OCI-LY3 (cell line): Measurements from ENCODE around the gene MAP3K6.
"Not testable (repeated sequence)": the region's sequence is repeated elsewhere in the genome, so short reads cannot be mapped to it uniquely, and the experiment has no call there.

ENCODE experiments used
- H2AFZ ChIP-seq: fragments of 200-600, 300-600 bp; shearing (Covaris generic); 2 replicates; pipeline ENCODE4 v1.6.0; 2014; ENCODE audit warnings: antibody characterized with exemption, low read depth, low read length
- H3K27ac ChIP-seq: fragments of 200-600, 300-600 bp; sonication (generic); 2 replicates; pipeline ENCODE4 v1.5.1; 2014; ENCODE audit warnings: mild to moderate bottlenecking, low read length, moderate library complexity, mixed read lengths
- H3K27me3 ChIP-seq: fragments of 200-600, 300-600 bp; sonication (generic); 2 replicates; pipeline ENCODE4 v1.6.1; 2014; ENCODE audit warnings: low read depth, low read length, mixed read lengths
- H3K36me3 ChIP-seq: fragments of 200-600, 300-600 bp; sonication (generic); replicated peaks from 2 replicates; pipeline ENCODE3; 2014; ENCODE audit warnings: low read depth, low read length, mixed read lengths
- H3K4me1 ChIP-seq: fragments of 300-600, 200-600 bp; sonication (generic); 2 replicates; pipeline ENCODE4 v1.6.1; 2014; ENCODE audit warnings: low read length, mixed read lengths
- H3K4me2 ChIP-seq: fragments of 200-600, 300-600 bp; sonication (generic); 2 replicates; pipeline ENCODE4 v1.6.1; 2014; ENCODE audit warnings: low read length, mixed read lengths
- H3K4me3 ChIP-seq: fragments of 300-600, 200-600 bp; sonication (generic); 2 replicates; pipeline ENCODE4 v1.5.1; 2014; ENCODE audit warnings: antibody characterized with exemption, mild to moderate bottlenecking, low read length, moderate library complexity
- H3K79me2 ChIP-seq: fragments of 300-600, 200-600 bp; shearing (Covaris generic); 2 replicates; pipeline ENCODE4 v1.6.1; 2014; ENCODE audit warnings: mild to moderate bottlenecking, low read length, mixed read lengths
- H3K9ac ChIP-seq: fragments of 300-600, 200-600 bp; shearing (Covaris generic); 2 replicates; pipeline ENCODE4 v1.6.0; 2014; ENCODE audit warnings: mild to moderate bottlenecking, low read length, moderate library complexity
- H3K9me3 ChIP-seq: fragments of 200-600, 300-600 bp; shearing (Covaris generic); 2 replicates; pipeline ENCODE4 v1.6.1; 2014; ENCODE audit warnings: low read length, mixed read lengths; ENCODE audit not compliant: insufficient read depth
- H4K20me1 ChIP-seq: fragments of 200-600, 300-600 bp; sonication (generic); 2 replicates; pipeline ENCODE4 v1.6.1; 2016; ENCODE audit warnings: low read length, mixed read lengths; ENCODE audit not compliant: insufficient read depth
- EZH2phosphoT487 ChIP-seq: fragments of 200-600 bp; shearing (Covaris generic); IDR thresholded peaks from 2 replicates; pipeline ENCODE4 v1.6.1; 2018; ENCODE audit warnings: antibody characterized with exemption, mixed run types, low read depth
- TF ChIP-seq, protein P1 (sequence below): fragments of 200-600, 300-600 bp; sonication (generic); IDR thresholded peaks from 2 replicates; pipeline ENCODE4 v1.5.1; 2014; ENCODE audit warnings: antibody characterized with exemption, low read length, low read depth

The MAP3K6 gene

GRCh38 chr1:27410709-27411108, 43.9 kb upstream of the MAP3K6 start:
- Histone ChIP-seq H3K79me2 (no peaks in the 10 kb centered on the region), H4K20me1 (no peaks in the 10 kb centered on the region), H3K36me3 (peaks cover 32% of the 10 kb centered on the region), H3K4me2 (no peak overlapping the region), H3K9me3 (no peaks in the 10 kb centered on the region), H2AFZ (no peak overlapping the region), H3K27ac (no peak overlapping the region), H3K27me3 (no peaks in the 10 kb centered on the region), H3K9ac (no peak overlapping the region), H3K4me3 (no peak overlapping the region), H3K4me1 (peaks cover 25% of the 10 kb centered on the region)
- TF ChIP-seq EZH2phosphoT487, result no peak
- TF ChIP-seq, protein P1, sequence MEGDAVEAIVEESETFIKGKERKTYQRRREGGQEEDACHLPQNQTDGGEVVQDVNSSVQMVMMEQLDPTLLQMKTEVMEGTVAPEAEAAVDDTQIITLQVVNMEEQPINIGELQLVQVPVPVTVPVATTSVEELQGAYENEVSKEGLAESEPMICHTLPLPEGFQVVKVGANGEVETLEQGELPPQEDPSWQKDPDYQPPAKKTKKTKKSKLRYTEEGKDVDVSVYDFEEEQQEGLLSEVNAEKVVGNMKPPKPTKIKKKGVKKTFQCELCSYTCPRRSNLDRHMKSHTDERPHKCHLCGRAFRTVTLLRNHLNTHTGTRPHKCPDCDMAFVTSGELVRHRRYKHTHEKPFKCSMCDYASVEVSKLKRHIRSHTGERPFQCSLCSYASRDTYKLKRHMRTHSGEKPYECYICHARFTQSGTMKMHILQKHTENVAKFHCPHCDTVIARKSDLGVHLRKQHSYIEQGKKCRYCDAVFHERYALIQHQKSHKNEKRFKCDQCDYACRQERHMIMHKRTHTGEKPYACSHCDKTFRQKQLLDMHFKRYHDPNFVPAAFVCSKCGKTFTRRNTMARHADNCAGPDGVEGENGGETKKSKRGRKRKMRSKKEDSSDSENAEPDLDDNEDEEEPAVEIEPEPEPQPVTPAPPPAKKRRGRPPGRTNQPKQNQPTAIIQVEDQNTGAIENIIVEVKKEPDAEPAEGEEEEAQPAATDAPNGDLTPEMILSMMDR, result no peak

DNA sequence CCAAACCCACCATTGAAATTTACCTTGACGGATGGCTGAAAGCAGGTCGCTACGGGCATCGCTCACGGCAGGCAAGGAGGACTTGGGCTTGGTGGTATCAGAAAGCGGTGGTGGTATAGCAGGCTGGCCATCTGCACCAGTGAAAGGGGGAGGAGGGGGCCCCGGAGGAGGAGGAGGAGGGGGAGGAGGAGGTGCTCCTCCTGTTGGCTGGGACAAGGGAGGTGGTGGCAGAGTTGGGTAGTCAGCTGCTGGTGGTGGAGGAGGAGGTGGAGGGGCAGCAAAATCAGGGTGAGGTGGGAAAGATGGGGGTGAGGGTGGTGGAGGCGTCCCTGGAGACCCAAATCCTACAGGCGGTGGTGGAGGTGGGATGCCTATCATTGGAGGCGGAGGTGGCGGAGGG, 42.9 kb upstream of the MAP3K6 start:
- Histone ChIP-seq H2AFZ (no peak overlapping the region), H3K27me3 (no peaks in the 10 kb centered on the region), H3K4me3 (no peak overlapping the region), H3K4me2 (no peak overlapping the region), H4K20me1 (no peaks in the 10 kb centered on the region), H3K9me3 (no peaks in the 10 kb centered on the region), H3K36me3 (peaks cover 31% of the 10 kb centered on the region), H3K79me2 (no peaks in the 10 kb centered on the region), H3K27ac (no peak overlapping the region), H3K4me1 (peaks cover 25% of the 10 kb centered on the region), H3K9ac (no peak overlapping the region)
- TF ChIP-seq, protein P1, result no peak
- TF ChIP-seq EZH2phosphoT487, result no peak

GRCh38 chr1:27408151-27408550, 41.4 kb upstream of the MAP3K6 start:
- H3K4me2 ChIP-seq, result no peak overlapping the region
- peaks cover 25% of the 10 kb centered on the region for H3K4me1 ChIP-seq
- no peaks in the 10 kb centered on the region for H3K27me3 ChIP-seq
- H2AFZ ChIP-seq, result no peak overlapping the region
- no peaks in the 10 kb centered on the region for H4K20me1 ChIP-seq
- H3K79me2 ChIP-seq, result no peaks in the 10 kb centered on the region
- H3K9ac ChIP-seq, result no peak overlapping the region
- TF ChIP-seq, protein P1, result no peak
- no peak for TF ChIP-seq EZH2phosphoT487
- peaks cover 19% of the 10 kb centered on the region for H3K36me3 ChIP-seq
- no peak overlapping the region for H3K27ac ChIP-seq
- H3K9me3 ChIP-seq, result no peaks in the 10 kb centered on the region
- H3K4me3 ChIP-seq, result no peak overlapping the region

DNA sequence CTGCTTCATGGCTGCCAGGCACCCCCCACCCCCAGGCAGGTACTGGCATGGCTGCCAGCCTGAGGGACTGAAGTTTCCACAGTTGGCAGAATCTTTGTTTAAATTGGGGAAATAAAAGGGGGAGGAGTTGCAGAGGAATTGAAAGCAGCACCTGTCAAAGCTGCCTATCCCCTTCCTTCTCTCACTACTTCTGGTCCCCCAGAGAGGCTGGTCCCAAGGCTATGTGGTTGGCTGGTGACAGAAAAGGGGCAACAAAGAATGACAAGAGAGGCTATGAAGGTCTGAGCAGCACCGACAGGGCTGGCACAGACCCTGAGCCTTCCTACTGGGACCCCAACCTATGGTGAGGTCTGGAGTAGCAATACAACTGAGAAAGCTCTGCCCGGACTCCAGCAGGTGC, 40.0 kb upstream of the MAP3K6 start:
- Histone ChIP-seq H3K36me3 (peaks cover 13% of the 10 kb centered on the region), H3K4me1 (peaks cover 22% of the 10 kb centered on the region), H3K27ac (peak overlapping the region; percentile 29; the same call in 1 of the 2 replicates), H3K4me2 (peak overlapping the region; percentile 48)
- H3K9me3 ChIP-seq, H4K20me1 ChIP-seq, H3K79me2 ChIP-seq, H3K4me3 ChIP-seq, H3K9ac ChIP-seq, H2AFZ ChIP-seq, H3K27me3 ChIP-seq: not testable (repeated sequence)

DNA sequence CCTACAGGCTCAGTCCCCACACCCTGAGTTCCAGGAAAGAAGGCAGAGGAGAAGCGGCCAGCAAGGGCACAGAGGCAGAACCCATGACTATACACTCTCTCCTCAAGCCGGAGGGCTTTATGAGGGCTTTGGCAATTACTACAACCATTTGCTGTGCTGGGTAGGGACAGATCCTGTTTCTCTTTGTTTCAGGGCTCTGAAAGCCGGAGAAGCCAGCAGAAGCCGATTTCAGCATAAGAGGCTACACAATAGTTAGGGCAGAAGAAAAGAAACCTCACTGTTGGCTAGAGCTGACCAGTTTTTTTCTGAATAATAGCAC, 39.6 kb upstream of the MAP3K6 start:
- Histone ChIP-seq H3K27ac (no peak overlapping the region), H4K20me1 (no peaks in the 10 kb centered on the region), H2AFZ (no peak overlapping the region), H3K27me3 (no peaks in the 10 kb centered on the region), H3K9ac (no peak overlapping the region), H3K9me3 (no peaks in the 10 kb centered on the region), H3K36me3 (peaks cover 13% of the 10 kb centered on the region), H3K4me2 (0 out of 2 replicates have a peak overlapping the region, but pooled peaks have one; percentile 48), H3K4me3 (no peak overlapping the region), H3K4me1 (peaks cover 20% of the 10 kb centered on the region), H3K79me2 (no peaks in the 10 kb centered on the region)
- no peak for TF ChIP-seq EZH2phosphoT487
- TF ChIP-seq, protein P1, result no peak

DNA sequence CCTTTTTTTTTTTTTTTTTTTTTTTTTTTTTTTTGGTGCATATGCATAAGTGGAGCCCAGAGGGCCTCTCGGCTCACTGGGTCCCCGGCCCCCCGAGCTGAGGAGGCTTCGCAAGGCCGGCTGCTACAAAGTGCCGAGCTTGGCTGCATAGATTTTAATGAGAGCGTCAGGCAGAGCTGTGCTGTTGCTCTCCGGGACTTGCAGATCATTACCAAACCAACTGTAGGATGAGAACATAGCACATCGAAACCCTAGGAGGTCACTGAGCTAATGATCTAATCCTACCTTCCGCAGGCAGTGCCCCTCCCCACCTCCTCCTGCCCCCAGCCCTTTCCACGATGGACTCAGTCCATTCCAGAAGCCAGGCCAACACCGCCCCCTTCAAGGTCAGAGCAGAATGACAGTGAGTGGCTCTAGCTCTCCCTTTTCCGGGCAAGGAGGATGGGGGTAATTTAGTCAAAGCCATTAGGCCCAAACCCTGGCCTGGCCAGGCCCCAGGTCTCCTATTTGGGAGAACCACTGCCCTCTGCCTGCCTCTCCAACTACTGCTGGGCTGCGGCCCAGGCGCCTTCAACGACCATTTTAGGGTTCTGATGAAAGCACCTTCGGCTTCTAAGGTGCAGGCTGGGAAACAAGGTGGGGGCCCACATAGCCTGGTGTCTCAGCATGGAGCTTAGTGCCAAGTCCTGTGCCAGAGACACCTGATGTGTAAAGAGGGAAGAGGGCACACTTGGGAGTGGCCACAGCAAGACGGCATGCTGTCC, 39.0 kb upstream of the MAP3K6 start:
- H3K27ac ChIP-seq, H3K36me3 ChIP-seq, H4K20me1 ChIP-seq, H3K9ac ChIP-seq, H3K4me3 ChIP-seq, H3K9me3 ChIP-seq, H3K27me3 ChIP-seq, H3K79me2 ChIP-seq, H2AFZ ChIP-seq, H3K4me2 ChIP-seq: not testable (repeated sequence)
- H3K4me1 ChIP-seq, result peaks cover 17% of the 10 kb centered on the region
